Neural progenitor cell (in vitro differentiated cells): Measurements from ENCODE around the gene AMIGO2.

Experiments
- CTCF ChIP-seq: fragments of 200-600 bp; sonication (generic); IDR thresholded peaks from 2 replicates; pipeline ENCODE4 v1.5.1; 2017; ENCODE audit warnings: antibody characterized with exemption, mild to moderate bottlenecking
- EZH2 ChIP-seq: fragments of 200-600 bp; sonication (generic); IDR thresholded peaks from 2 replicates; pipeline ENCODE4 v1.6.1; 2017; ENCODE audit warnings: antibody characterized with exemption, mild to moderate bottlenecking, moderate library complexity
- EZH2phosphoT487 ChIP-seq: fragments of 200-600 bp; sonication (generic); IDR thresholded peaks from 2 replicates; pipeline ENCODE4 v1.6.1; 2017; ENCODE audit warnings: antibody characterized with exemption

GRCh38 chr12:47053961-47054360 lies 25.8 kb downstream of the AMIGO2 start:
- TF ChIP-seq CTCF (no peak), EZH2phosphoT487 (no peak), EZH2 (no peak)
